Activated T-cell treated with anti-CD3 and anti-CD28 coated beads, Interleukin-2, amount 50 U/mL, for 1 hour (primary cell): ENCODE measurements around the gene SNX8.

Source experiments
- DNase-seq: peaks from one replicate; pipeline ENCODE4 v3.0.0-alpha.2; 2020

SNX8 gene

DNA sequence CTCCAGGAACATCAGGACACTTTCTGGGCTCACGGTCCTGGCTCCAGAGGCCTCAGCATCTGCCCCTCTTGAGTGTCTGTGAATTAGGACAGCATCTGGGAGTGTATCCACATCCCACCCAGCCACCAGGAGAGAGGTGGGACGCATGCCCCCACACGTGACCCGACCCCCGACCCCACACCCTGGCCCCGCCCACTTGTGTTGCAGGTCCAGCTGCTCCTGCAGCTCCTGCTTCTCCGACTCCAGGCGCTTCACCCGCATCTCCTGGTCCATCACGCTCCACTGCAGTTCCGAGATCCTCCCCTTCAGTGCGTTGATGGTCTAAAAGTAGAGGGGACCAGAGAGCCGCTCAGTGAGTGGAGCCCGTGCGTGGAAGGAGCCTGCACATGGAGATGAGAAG lies 95.1 kb downstream of the SNX8 start:
- DNase-seq, result no peak

DNA sequence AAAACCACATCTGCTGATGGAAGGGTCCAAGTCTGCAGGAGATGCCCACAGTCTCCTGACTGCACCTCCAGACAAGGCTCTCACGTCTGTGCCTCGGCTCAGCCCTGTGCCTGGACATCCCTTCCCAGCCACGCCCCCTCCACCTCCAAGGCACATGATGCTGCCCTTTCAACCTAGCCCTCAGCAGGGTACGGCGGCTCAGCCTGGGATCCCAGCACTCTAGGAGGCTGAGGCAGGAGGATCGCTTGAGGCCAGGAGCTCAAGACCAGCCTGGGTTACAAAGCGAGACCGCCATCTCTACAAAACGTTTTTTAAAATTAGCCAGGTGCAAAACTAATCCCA lies 95.8 kb downstream of the SNX8 start:
- no peak for DNase-seq

DNA sequence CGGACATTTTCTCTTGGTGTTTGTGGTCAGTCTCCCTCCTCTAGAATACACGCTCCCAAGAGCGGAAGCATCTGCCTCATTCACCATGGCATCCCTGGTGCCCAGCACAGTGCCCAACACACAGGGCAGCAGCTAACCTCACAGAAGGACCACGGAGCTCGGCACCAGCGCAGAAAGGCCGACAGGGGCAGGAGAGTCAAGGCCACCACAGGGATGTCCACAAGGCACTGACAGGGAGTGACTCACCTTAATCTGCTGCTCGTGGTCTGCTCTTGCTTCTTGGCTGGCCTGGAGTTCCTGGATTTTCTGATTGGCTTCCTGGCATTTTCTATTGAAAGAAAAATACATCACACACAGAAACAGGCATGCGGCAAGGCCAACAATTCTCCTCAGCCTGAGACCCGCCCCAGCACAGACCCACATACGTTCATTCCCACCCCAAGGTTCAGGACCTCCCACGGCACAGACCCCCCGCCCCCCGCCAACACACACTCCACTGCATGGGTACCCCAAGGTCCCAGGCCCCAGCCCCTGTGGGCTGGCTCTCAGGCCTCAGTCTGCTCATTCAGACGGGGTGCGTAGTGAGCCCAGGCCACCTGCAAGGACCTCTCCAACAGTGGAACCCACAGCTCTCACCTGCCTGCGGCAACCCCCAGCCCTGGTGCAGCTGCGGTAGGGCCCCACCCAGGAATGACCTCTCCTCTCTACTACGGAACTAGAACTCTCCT lies 96.4 kb downstream of the SNX8 start:
- DNase-seq, result no peak

DNA sequence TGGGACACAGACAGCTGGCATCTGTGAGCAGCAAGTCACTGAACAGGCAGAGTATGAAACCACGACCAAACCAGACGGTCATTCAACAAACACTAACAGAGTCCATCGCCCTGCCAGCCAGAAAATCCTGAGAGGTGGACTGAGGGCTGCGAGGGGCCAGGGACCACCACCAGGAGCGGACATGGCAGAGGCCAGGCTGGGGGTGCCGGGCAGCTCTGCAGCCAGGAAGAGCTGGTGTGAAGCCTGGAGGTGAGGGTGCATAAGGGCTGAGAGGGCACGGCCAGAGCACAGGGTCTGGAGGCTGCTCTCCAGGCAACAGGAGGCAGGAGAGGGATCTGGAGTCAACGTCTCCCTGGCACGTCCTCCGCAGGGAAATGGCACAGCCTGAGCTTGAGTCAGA lies 97.0 kb downstream of the SNX8 start:
- no peak for DNase-seq

DNA sequence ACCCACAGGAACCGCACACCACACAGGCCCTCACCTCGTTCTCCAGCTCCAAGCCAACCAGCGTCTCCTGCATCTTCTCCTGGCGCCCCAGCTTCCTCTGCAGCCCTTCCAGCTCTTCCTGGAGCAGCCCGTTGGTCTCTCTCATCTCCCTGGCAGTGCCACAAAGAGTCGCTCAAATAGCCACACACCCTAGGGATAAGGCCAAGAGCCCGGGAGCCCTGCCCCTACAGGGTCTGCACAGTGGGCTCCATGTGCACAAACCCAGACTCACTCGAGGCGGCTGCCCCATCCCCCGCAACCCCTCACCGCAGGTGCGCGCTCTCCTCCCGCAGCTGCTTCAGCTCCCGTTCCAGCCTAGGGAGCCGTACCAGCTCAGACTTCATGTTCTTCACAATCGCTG lies 98.4 kb downstream of the SNX8 start:
- no peak for DNase-seq

DNA sequence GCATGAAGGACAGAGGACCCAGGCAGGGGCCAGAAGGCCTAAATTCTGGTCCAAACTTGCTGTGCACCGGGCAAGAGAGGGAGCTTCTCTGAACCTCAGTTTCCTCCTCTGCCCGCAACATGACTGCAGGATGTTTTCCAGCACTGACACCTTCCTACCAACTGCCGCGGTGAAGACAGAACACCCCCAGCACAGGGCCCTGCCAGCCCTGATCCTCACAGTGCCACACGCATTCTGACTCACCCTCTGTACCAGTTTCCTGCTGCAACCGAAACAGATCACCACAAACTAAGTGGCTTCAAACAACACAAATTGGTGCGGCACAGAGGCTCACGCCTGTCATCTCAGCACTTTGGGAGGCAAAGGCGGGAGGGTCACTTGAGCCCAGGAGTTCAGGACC lies 99.6 kb downstream of the SNX8 start:
- DNase-seq, result no peak

DNA sequence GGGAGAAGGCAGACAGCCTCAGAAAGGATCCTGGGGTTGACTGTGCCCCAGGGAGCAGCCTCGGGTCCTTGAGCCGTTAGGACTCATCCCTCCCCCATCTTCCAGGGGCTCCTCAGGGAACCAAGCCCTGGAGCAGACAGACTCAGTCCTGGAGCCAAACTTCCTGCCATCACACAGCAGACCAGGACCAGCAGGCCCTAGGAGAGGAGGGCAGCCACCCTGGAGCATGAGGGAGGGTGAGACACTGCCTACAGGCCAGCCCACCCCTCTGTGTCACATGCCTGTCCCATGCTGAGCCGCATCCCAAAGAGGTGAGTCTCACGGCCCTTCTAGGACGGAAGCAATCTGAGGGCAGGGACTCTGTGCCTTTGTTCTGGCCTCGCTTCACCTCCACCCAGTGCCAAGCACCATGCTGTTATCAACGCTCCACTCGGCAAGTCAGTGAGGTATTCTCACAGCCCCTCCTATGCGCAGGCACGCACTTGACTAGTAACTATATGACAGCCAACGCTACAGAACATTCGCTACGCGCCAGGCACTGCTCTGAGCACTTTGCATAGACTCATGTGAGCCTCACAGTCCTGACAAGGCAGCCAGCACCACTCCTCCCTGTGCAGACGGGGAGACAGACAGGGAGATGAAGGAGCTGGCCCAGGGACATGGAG lies 100.6 kb downstream of the SNX8 start:
- DNase-seq, result no peak

DNA sequence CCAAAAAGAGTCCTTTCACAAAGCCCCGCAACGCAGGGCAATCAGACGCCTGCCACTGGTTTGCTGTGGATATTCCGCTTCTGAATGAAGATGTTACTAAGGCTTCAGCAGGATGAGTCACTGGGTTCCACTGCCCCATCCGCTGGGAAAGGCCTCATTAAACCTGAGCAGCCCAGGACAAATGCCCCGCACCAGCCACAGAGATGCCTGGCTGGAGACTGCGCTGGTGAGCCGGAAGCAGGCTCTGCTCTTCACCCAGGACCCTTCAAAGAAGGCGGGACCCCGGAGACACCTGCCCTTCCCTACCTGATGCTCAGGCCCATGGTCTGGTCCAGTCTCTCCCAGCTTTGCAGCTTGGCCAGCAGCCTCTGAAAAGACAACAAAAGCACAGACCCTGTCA lies 101.3 kb downstream of the SNX8 start:
- no peak for DNase-seq

DNA sequence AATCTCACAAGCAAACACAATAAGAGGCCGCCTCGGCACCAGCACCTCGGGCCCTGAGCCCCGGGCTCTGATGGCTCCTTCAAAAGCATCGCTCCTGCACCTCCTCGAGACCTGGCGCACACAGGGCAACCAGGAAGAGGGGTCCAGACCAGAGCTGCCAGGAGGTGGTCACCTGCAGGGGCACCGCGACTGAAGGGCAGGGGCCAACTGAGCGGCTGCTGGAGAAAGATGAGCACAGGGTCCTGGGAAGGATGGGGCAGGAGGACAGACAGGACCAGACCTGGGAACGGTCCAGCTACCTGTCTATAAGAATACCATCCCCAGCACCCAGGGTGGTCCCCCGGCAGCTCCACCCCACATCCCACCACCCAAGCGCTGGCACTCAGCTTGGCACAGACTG lies 102.3 kb downstream of the SNX8 start:
- DNase-seq, result no peak

DNA sequence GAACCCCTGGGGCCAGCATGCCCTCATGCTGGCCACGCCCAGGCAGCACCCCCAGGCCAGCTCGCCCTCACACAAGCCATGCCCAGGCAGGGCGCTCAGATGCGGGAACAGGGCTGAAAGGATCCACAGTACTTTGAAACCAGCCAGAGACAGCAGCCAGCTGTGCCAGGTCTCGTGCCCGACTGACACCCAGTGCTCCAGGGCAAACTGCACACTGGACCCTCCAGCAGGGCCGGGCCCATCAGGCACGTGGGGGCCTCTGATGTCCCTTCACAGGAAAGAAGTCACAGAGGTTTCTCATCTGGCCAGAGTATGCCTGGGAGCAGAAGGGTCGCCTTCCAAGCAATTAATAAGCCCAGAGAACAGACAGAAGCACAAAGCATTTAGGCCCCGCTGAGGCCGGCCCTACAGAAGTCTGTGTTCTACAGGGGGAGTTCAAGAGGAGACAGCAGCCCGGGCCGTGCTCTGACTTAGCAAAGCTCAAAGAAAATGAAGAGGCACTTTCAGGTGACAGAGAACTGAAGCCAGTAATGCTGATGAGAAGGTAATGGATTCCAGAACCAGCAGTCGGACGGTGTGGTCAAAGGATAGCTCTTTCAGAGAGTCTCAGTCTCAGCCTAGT lies 102.9 kb downstream of the SNX8 start:
- DNase-seq, result no peak

DNA sequence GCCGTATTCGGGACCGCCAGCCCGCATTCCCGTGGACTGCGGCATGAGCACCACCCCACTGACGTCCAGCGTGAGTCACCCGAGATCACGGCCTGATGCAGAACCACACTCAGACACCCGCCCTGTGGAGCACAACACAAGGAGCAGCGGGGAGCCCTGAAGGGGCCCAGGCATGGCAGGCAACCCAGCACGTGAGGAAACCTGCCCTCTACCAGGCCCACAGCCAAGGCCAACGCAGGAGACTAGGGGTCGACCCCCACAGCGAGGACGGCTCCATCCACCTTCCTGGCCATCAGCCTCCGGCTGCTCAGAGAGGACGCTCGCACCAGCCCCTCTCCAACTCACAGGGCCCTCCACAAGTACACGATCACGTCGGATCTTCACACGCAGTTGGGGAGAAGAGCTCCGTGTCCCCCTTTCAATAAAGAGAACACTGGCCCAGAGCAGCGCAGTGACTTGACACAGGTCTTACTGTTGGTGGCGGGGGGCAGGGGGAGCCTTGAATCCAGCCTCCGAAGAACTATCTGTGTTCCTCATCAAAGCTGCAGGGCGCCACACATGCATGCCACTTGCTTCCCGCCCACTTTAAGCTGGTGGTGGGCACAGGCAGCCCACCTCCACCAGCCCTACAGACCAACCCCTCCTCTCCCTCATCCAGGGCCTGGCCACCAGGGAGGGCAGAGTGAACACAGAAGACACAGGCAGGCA lies 103.5 kb downstream of the SNX8 start:
- DNase-seq, result no peak

DNA sequence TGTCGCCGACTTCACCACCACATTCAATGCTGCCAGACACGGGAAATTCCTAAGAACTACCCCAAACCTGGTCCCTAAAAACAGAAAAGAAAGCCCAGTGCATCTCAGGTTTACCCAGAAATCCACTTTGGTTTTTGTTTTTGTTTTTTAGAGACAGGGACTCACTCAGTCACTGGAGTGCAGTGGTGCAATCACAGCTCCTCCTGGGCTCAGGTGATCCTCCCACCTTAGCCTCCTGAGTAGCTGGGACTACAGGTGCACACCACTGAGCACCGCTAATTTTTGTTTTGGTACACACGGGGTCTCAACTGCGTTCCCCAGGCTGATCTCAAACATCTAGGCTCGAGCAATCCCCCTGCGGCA lies 104.3 kb downstream of the SNX8 start:
- DNase-seq, result no peak

DNA sequence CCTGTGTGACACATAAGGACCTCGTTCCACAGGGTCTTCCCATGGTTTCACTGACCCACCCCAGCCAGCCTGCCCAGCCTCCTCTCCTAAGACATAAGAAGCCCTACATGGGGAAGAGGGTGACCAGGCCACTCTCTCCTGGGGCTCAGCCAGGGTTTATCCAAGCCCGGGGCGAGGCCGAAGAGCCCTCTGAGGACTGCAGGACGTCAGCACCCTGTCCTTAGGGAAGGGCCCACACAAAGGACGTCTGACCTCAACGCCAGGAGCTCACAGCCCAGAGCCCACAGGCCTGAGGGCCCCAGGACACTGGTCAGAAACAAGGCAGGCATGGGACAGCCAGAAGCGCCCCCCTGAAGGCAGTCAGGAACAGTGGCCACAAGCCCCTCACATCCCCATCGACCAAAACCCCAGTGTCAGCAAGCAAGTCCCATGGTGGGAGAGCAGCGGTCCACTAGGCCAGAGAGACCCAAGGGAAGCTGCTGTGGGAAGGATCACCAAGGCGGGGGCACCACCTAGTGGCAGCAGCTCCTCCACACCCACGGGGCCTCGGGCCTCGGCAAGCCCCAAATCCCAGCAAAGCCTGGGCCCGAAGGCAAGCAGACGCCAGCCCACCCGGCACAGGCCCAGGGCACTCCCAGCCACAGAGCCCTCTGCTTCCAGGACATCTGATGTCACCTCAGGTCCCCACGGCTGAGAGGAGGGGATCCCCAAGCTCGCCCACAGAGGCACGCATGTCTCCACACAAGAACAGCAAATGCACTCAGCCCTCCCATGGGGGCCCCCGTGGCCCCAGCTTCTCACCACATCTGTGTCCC lies 104.9 kb downstream of the SNX8 start:
- DNase-seq, result peak; percentile 53

DNA sequence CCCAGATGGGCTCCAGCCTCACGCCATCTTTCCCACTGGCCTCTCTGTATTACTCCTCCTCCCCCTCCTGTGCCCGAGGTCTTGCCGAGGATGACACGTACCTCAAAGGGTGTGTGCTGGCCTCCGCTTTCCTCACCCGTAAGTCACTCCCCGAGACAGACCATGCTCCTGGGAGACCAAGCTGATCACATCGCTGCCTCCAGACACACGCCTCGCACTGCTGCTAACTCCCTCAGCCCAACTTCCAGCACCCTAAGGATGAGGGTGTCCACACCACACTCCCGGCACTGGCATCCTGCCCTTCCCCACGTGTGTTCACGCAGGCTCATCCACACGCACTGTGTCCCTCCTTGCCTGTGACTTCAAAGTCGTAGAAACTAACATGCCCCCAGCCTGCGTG lies 105.5 kb downstream of the SNX8 start:
- no peak for DNase-seq

DNA sequence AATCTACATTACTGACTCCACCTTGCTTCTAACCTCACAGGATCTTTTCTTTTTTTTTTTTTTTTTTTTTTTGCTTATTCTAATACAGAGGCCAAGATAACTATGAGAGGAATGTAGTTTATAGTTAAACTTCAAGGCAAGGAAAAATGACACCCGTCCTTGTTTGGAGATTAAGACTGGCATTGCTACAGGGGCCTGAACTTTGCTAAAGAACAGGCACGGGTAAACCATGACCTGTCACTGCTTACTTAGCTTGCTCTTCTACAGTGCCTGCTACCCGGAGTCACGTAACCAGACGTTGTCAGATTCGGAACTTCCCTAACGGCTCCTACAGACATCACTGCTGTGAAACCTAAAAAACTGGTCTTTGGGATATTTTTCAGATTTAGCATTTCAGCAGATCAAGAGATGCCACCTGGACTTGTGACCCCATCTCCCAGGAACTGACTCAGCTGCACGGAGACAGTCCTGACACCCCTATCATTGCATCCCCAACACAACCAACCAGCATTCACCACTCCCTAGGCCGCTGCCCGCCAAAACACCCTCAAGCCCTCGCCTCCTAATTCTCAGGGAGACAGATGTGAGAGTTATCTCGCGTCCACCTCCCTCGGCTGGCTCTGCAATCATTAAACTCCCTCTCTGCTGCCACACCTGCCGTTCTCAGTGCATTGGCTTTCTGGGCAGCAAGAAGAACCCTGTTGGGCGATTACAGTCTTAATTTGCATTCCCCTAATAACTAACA lies 109.0 kb downstream of the SNX8 start:
- peak; percentile 0 for DNase-seq

DNA sequence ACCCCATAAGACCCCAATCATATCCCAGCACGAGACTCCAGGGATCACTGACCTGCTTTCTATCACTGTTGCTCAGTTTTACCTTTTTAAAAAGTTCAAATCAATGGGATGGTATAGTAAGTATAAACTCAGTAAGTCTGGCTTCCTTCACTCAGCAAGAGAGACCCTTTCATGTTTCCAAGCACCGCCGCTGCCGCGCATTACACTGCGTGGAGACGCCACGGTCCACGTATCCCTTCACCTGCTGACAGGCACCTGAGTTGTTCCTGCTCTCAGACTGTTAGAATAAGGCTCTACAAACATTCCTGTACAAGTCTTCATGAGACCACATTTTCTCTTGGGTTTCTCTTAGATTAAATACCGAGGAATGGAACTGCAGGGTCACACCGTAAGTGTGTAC lies 109.8 kb downstream of the SNX8 start:
- DNase-seq, result no peak

DNA sequence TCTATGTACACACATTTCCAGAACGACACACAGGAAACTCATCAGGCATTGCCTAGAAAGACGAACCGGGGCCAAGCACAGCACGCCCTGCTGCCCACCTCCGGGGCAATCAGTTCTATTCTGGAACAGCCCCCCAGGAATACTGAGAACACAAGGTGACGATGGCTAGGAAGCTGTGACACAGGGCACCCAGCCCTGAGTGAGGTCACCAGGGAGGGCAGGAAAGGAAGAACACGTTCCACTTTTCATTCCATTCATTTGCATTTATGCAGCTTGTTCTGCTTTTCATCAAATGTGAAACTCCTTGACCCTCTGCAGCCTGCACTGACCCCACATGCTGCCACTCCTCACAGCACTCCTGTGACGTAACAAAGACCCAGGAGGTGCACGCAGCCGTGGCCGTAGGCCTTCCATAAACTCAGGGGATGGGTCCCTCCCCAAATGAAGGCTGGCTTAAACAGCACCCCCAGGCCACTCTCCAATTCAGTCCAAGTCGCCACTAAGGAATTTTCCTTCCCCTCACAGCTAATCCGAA lies 110.4 kb downstream of the SNX8 start:
- DNase-seq, result no peak

DNA sequence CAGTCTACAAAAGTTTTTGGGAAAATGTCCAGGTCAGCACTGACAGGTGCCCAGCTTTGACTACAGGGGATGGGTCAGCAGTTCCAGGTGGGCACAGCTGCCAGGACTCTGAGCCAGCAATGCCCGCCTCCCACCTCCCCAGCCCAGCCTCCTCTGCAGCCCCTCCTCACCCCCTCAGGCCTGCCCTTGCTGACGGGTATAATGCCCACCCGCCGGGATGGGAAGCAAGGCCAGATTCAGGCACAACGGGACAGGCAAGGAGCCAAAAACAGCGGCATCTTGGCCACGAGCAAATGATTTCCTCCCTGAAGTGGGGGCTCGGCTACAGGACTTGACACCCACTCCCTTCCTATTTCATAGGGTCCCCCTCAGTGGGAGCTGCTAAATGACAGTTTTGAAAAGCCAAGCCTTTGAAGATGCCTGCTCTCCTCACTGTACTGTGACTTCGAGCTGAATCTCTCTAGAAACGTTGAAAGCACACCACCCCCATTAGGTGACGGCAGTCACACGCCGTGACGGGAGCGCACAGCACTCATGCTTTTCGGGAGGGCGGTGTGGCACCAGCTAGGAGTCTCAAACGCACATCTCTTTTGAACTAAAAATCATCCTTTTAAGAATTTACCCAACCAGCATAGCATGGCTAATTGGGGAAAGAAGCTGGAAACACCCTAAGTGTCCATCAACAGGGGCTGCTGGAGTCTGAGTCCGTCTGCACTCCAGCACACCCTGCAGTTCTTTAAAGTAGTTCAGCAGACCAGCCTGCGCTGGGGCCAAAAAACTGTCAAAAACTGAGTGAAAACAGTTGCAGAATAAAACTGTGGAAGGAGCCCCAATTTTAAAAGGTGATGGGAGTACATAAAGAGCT lies 111.1 kb downstream of the SNX8 start:
- DNase-seq, result peak; percentile 2

DNA sequence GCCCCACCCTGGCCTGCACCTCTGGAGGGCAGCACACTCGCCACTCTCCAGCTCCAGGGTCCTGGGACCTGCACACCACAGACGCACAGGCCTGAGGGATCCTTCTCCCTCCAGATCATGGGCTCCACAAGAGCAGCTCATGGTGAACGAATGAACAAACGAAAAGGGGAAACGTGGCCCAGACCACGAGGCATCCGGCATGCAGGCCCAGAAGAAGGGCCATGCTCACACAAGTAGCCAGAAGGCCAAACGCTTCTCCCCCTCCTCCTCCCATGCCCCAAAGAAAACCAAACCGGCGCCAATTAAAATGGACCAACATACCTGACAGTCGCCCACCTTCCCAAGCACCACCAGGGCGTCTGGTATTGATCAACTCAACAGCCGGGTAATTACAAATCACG lies 111.9 kb downstream of the SNX8 start:
- DNase-seq, result no peak
